GM11168 (cell line): ENCODE measurements around the gene PDGFRB.

Experiments
- in situ Hi-C: fragments of 300-500 bp; cut with MboI; formaldehyde crosslinking; loops from one replicate; pipeline ENCODE4 v1.12.0; 2022; ENCODE audit warnings: low sequenced_read_pairs; ENCODE audit not compliant: unreplicated experiment

PDGFRB gene

GRCh38 chr5:150120617-150121447, 34.8 kb downstream of the PDGFRB start:
- in situ Hi-C loops: no loop called here

- in situ Hi-C loops: no loop called here
Measured at GRCh38 chr5:150120062-150120441, 35.6 kb downstream of the PDGFRB start.

GRCh38 chr5:150119421-150120061, 36.1 kb downstream of the PDGFRB start:
- in situ Hi-C loops: no loop called here

- in situ Hi-C loops: no loop called here
Measured at GRCh38 chr5:150118561-150119229, 37.0 kb downstream of the PDGFRB start.

DNA sequence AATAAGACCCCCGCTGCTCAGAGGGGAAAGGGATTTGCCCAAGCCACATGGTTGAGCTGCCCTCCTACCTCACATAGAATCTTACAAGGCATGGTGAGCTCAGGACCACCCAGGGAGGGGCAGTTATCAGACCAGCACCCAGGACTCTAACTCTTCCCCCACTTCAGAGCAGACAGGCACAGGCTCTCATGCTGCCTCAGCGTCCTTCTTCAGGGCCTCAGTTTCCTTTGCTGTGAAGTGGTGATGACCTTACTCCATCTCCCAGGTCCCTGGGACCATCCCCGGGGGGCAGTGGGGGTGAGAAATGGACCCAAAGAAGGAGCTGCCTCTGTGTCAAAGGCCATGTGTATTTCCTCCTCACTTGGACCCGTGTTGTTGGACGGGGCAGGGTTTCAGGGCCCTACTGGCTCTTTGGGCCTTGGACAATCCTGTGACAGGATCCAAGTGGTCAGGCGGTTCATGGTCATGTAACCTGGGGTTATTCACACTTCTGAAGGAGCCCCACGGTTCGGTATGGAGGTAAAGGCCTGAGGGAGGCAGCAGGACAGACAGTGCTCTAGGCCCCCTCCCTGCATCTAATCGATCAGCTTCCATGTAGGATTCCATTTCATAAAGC, 37.6 kb downstream of the PDGFRB start:
- in situ Hi-C loops: no loop called here

GRCh38 chr5:150116667-150117400, 38.8 kb downstream of the PDGFRB start:
- in situ Hi-C loops: no loop called here

DNA sequence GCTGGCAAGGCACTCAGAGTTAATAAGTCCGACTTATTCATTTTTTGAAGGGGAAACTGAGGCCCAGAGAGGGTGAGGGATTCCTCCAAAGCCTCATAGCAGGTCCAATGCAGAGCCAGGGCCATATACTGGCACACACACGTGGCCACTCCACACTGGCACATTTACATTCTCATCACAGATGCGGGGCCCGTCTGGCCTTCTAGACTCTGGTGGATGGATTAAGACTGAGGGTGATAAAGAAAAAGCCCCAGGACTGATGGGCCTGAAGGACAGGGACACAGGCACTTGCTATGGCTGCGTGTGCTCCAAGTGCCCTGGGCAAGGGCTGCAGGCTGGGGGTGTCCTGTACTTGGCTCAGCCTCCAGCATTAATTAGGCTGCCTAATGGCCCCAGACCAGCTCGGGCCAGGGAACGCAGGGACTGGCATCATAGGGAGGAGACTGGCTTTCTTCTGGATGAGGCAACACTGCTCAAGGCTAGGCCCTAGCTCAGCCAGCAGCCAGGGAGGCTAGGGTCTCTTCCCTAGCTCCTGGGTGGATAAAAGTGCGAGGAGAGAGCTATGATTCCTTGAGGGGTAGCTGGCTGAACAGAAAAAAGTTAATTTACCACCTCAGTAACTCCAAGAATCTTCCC, 40.8 kb downstream of the PDGFRB start:
- in situ Hi-C loops: no loop called here

DNA sequence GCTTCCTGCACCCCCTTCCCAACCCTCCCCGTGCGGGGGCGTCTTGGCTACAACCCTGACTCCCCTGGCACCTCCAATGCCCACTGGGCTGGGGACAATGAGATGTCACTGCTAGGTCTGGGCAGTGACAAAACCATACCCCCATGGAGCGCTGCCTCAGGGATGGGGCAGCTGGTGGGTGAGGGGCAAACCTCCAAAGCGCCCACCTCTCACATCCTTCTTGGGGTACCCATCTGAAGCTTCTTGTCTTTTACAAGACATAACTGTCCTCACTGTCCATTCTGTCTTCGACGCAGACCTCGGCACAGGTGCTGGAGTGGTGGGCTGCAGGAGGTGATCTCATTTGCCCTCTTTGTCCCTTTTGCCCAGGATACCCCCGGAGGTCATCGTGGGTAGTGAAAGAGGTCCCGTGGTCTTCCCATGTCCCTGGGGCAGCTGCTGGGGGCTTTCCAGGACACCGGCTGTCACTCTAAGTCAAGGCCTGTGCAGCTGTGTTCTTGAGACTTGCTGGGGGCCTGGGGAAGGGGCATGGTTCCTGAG, 41.5 kb downstream of the PDGFRB start:
- in situ Hi-C loops: no loop called here

DNA sequence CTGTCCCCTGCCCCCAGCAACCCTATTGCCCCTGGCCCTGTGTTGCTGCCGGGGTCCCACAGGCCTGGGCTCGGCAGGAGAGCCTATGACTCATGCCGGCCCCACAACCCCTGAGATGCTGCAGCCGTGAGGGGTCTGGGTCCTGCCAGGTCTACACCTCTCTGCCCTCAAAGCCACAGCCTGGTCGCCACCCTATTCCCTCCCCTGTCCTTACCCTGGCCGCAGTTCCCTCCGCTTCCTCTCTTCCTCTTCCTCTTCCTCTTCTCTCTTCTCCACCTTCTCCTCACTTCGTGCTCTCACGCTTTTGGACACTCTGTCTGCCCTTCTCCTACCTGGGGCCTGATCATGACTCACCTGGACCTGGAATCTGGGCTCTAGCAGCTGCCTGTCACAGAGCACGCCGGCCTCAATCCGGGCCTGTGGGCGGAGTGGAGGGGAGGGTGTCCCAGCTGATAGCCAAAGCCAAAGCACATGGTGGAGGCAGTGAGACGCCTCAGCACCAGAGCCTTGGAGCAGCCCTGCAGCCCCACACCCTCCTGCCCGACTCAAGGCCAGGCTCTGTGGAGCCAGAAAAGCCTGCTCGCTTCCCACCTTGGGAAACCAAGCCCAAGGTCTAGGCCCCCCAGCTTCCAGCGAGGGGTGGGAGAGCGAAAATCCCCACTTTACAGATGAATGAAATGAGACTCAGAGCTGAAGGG, 42.4 kb downstream of the PDGFRB start:
- in situ Hi-C loops: no loop called here

GRCh38 chr5:150112201-150113046, 43.2 kb downstream of the PDGFRB start:
- in situ Hi-C loops: no loop called here

DNA sequence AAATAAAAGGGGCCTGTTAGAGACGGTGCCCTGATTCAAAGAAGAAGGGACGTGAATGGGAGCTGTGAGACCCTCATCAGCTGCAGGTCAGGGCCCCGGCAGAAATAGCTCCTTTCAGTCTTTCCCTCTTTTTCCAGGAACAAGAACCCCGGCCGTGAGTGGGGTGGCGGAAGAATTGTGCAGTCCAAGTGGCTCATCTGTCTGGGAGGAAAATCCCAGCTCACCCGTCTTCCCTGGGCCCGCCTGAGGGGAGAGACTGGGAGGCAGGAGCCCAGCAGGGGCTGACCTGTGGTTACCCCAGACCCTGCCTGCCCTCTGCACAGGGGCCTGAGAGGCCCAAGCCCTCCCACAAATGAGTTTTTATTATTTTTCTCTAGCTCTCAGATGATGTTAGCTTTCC, 44.5 kb downstream of the PDGFRB start:
- in situ Hi-C loops: no loop called here

DNA sequence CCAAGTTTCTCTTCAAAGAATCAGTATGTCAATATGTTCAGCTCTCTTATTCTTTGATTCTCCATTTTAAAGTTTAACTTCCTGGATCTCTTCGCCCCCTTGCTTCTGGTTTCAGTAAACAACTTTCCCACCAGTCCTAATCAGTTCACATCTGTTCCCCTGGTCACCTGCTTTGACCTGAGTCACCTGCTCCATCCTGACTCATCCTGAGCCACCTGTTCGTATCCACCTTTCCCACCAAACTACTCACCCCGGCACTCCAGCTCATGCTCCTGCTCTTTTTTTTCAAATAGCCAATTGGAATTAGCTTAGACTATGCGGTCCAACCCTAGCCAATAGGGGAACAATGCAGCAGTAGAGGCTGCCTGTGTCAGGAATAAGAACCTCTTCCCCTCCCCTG, 45.7 kb downstream of the PDGFRB start:
- in situ Hi-C loops: no loop called here

DNA sequence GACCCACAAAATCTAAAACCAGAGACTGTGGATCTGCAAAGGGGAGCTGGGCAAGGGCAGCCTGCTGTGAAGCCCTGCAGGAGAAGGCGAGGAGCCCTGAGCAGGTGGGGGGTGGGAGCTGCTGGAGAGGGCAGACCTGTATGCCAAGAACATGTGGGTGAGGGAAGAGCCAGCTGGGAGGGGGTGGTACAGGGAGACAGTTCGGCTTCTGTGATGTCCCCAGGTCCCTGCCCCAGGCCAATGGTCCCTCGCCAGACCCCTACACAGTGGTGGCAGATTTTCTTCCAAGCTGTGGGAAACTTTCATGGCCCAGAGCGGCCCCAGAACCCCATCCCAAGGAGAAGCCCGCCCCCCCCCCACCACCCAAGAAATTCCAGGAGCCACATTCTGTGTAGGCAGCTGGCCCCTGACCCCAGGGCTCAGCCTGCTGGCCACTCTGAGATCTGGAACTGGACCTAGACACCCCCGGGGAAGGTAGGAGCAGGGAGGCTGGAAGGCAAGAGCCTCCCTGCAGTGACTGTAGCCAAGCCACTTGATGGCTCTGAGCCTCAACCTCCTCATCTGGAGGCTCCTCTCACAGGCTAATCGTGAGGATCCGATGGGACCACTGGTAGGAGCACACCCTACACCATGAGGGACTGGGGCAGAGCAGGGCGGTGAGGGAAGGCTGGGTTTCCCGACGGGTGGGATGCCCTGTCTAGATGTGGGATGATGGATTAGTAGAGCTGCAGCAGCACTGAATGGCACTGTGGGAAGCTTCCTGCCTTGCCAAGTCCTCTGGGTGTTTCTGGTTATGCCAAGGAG, 46.7 kb downstream of the PDGFRB start:
- in situ Hi-C loops: no loop called here

DNA sequence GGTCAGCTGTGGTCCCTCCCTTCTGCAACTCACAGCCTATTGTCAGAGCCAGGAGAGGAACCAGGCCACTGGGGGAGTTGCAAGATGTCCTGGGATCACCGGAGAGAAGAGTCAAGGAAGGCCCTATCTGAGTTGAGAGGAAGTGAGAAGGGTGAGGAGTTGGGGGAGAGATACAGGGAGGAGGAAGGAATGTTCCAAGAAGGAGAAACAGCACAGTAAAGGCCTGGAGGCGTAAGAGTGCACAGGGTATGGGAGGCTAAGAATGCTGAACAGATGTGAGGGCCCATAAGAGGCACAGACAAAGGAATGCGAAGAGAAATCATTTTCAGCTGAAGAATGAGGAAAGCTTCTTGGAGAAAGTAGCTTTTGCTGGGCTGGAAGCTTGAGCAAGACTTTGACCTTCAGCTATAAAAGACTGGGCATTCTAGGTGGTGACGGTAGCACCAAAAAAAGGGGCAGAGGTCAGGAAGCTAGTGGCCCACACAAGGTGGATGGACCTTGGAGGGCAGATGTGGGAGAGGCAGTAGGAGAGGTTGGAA, 47.7 kb downstream of the PDGFRB start:
- in situ Hi-C loops: no loop called here

- in situ Hi-C loops: no loop called here
Measured at GRCh38 chr5:150106674-150107426, 48.8 kb downstream of the PDGFRB start.

DNA sequence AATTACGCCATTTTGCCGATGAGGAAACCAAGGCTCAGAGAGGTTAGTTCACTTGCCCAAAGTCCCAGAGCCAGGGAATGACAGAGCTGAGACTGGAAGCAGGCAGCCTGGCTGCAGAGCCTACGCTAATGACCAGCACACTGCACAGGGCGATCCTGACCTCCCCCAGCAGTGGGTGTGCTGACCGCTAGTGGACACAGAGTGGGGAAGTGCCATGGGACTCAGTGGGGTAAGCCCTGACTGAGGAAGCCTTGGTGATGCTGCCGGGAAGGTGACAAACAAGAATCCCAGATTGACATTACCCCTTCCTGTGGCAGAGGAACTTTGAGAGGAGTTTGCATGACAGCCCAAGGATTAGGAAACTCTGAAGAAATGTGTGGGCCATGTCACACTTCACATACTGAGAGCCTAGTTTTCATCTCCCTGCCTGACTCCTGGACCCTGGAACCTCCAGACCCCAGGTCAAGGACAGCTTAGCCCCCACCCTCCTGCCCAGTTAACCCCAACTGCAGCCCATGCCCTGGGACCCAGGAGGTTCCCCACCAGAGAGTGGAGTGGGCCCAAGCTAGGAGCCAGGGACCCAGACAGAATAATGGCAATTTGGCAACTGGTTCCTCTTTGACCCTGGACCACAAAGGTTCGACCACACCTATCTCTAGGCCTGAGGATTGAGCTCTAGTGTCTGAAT, 49.6 kb downstream of the PDGFRB start:
- in situ Hi-C loops: no loop called here
